ENCODE measurements around the gene MNAT1. TPM values are rescaled to one million over a fixed set of nuclear protein-coding genes. Genes with fewer than 3 reads are reported as not detected.
"Not testable (repeated sequence)": the region's sequence is repeated elsewhere in the genome, so short reads cannot be mapped to it uniquely, and the experiment has no call there.

MNAT1 gene
- total RNA-seq, 1 donor from 2014 or later, result 39.1 TPM

- Mint-ChIP-seq H3K9me3 (peaks cover 4% of the 10 kb centered on the region), H3K27me3 (ENCODE audit: low read depth) (no peaks in the 10 kb centered on the region), H3K4me3 (no peak overlapping the region), H3K4me1 (no peaks in the 10 kb centered on the region), H3K27ac (ENCODE audit: unreplicated experiment) (no peak overlapping the region), H3K36me3 (ENCODE audit: low read depth) (peaks cover 13% of the 10 kb centered on the region)
- DNase-seq (ENCODE audit: low read depth, low spot score), result no peak
- TF ChIP-seq CTCF (conservative IDR thresholded peaks at IDR 0.05), result no peak
These were observed 104.5 kb downstream of the MNAT1 start for GRCh38 chr14:60839057-60839456.

DNA sequence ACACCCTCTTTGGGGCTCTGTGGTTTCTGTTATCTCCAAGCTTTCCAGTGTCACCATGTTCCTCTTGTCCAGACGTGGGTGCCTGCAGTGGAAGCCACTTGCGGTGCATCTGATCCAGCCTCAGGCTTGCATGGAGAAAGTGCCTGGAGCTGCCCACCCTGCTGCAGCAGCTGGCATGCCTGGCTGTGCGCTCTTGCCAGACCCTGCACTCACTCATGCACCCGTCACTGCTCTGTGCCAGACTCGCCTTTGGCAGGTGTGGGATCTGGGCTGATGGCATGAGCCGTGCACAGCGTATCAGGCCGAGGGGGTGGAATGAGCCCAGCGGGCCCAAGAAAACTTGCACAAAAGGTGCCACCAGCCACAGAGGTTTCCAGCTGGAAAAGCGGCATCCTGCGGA, 105.1 kb downstream of the MNAT1 start:
- no peak for TF ChIP-seq CTCF (conservative IDR thresholded peaks at IDR 0.05)
- H3K27ac Mint-ChIP-seq (ENCODE audit: unreplicated experiment), result no peak overlapping the region
- no peaks in the 10 kb centered on the region for H3K4me1 Mint-ChIP-seq
- no peak for DNase-seq (ENCODE audit: low read depth, low spot score)
- no peaks in the 10 kb centered on the region for H3K27me3 Mint-ChIP-seq (ENCODE audit: low read depth)
- H3K36me3 Mint-ChIP-seq (ENCODE audit: low read depth), result peaks cover 11% of the 10 kb centered on the region
- H3K4me3 Mint-ChIP-seq, result no peak overlapping the region
- H3K9me3 Mint-ChIP-seq, result peaks cover 3% of the 10 kb centered on the region

GRCh38 chr14:60840313-60840712, 105.8 kb downstream of the MNAT1 start:
- no peak for DNase-seq (ENCODE audit: low read depth, low spot score)

GRCh38 chr14:60845523-60845922, 111.0 kb downstream of the MNAT1 start:
- no peak overlapping the region for H3K27ac Mint-ChIP-seq (ENCODE audit: unreplicated experiment)
- H3K27me3 Mint-ChIP-seq (ENCODE audit: low read depth), result no peaks in the 10 kb centered on the region
- TF ChIP-seq CTCF (conservative IDR thresholded peaks at IDR 0.05), result no peak

More at GRCh38 chr14:60840313-60840712, 105.8 kb downstream of the MNAT1 start:
- H3K9me3 Mint-ChIP-seq, result no peaks in the 10 kb centered on the region
- no peaks in the 10 kb centered on the region for H3K27me3 Mint-ChIP-seq (ENCODE audit: low read depth)
- H3K4me1 Mint-ChIP-seq, result no peaks in the 10 kb centered on the region
- no peak for TF ChIP-seq CTCF (conservative IDR thresholded peaks at IDR 0.05)
- H3K36me3 Mint-ChIP-seq (ENCODE audit: low read depth), result peaks cover 11% of the 10 kb centered on the region
- no peak overlapping the region for H3K27ac Mint-ChIP-seq (ENCODE audit: unreplicated experiment)
- H3K4me3 Mint-ChIP-seq, result no peak overlapping the region

DNA sequence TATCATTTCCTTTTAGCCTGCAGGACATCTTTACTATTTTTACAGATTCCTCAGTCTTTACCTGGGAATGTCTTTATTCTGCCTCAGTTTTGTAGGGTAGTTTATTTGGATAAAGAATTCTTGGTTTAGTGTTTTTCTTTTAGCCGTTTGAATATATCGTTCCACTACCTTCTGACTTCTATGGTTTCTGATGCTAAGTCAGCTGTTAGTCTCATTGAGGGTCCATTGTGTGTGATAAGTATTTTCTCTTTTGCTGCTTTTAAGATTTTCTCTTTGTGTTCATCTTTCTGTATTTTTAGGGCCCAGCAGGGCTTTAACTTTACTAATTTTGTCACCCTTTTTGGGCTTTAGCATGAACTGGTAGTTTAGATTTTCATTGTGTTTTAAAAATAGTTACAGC, 113.5 kb downstream of the MNAT1 start:
- TF ChIP-seq CTCF (conservative IDR thresholded peaks at IDR 0.05), result no peak
- no peak overlapping the region for H3K27ac Mint-ChIP-seq (ENCODE audit: unreplicated experiment)
- H3K36me3 Mint-ChIP-seq (ENCODE audit: low read depth), result peaks cover 51% of the 10 kb centered on the region
- H3K27me3 Mint-ChIP-seq (ENCODE audit: low read depth), result no peaks in the 10 kb centered on the region
- H3K9me3 Mint-ChIP-seq, result peaks cover 20% of the 10 kb centered on the region
- no peak for DNase-seq (ENCODE audit: low read depth, low spot score)
- H3K4me1 Mint-ChIP-seq, result no peaks in the 10 kb centered on the region
- H3K4me3 Mint-ChIP-seq, result no peak overlapping the region

More at GRCh38 chr14:60845523-60845922, 111.0 kb downstream of the MNAT1 start:
- Mint-ChIP-seq H3K36me3 (ENCODE audit: low read depth) (peaks cover 37% of the 10 kb centered on the region), H3K4me1 (no peaks in the 10 kb centered on the region), H3K4me3 (no peak overlapping the region), H3K9me3 (peaks cover 10% of the 10 kb centered on the region)
- DNase-seq (ENCODE audit: low read depth, low spot score), result no peak

- H3K27me3 Mint-ChIP-seq (ENCODE audit: low read depth); DNase-seq (ENCODE audit: low read depth, low spot score); H3K4me1 Mint-ChIP-seq; H3K4me3 Mint-ChIP-seq; H3K27ac Mint-ChIP-seq (ENCODE audit: unreplicated experiment): not testable (repeated sequence)
- peaks cover 20% of the 10 kb centered on the region for H3K9me3 Mint-ChIP-seq
- peaks cover 52% of the 10 kb centered on the region for H3K36me3 Mint-ChIP-seq (ENCODE audit: low read depth)
These were observed 117.1 kb downstream of the MNAT1 start for GRCh38 chr14:60851692-60852091.

All from neural crest cell (in vitro differentiated cells).